Ishikawa (cell line): ENCODE results near the gene HMGXB3.

Experiments used
- CEBPB ChIP-seq: IDR thresholded peaks from 2 replicates; pipeline ENCODE4 v1.6.1; 2012
- CREB1 ChIP-seq: IDR thresholded peaks from 2 replicates; pipeline ENCODE4 v1.6.1; 2012; ENCODE audit warnings: low read depth
- EGR1 ChIP-seq: IDR thresholded peaks from 2 replicates; pipeline ENCODE4 v1.6.1; 2012
- EP300 ChIP-seq: IDR thresholded peaks from 2 replicates; pipeline ENCODE4 v1.6.1; 2012; ENCODE audit warnings: borderline replicate concordance
- FOXM1 ChIP-seq: IDR thresholded peaks from 2 replicates; pipeline ENCODE4 v1.6.1; 2012; ENCODE audit warnings: low read depth, borderline replicate concordance
- NFIC ChIP-seq: IDR thresholded peaks from 2 replicates; pipeline ENCODE4 v1.6.1; 2012
- RAD21 ChIP-seq: IDR thresholded peaks from 2 replicates; pipeline ENCODE4 v1.6.1; 2012; ENCODE audit warnings: low read depth
- TAF1 ChIP-seq: IDR thresholded peaks from 2 replicates; pipeline ENCODE4 v1.6.1; 2012; ENCODE audit warnings: low read depth, mild to moderate bottlenecking
- TCF12 ChIP-seq: IDR thresholded peaks from 2 replicates; pipeline ENCODE4 v1.6.1; 2012; ENCODE audit warnings: low read depth
- TEAD4 ChIP-seq: IDR thresholded peaks from 2 replicates; pipeline ENCODE4 v1.6.1; 2012
- YY1 ChIP-seq: IDR thresholded peaks from 2 replicates; pipeline ENCODE4 v1.6.1; 2012; ENCODE audit warnings: low read depth
- ZBTB7A ChIP-seq: IDR thresholded peaks from 2 replicates; pipeline ENCODE4 v1.6.1; 2012; ENCODE audit warnings: low read depth
- TF ChIP-seq, protein P1 (sequence below): IDR thresholded peaks from 2 replicates; pipeline ENCODE4 v1.6.1; 2012
- TF ChIP-seq, protein P2 (sequence below): IDR thresholded peaks from 2 replicates; pipeline ENCODE4 v1.6.1; 2012
- TF ChIP-seq, protein P3 (sequence below): IDR thresholded peaks from 2 replicates; pipeline ENCODE4 v1.6.1; 2012; ENCODE audit warnings: low read depth, mild to moderate bottlenecking

HMGXB3 gene

DNA sequence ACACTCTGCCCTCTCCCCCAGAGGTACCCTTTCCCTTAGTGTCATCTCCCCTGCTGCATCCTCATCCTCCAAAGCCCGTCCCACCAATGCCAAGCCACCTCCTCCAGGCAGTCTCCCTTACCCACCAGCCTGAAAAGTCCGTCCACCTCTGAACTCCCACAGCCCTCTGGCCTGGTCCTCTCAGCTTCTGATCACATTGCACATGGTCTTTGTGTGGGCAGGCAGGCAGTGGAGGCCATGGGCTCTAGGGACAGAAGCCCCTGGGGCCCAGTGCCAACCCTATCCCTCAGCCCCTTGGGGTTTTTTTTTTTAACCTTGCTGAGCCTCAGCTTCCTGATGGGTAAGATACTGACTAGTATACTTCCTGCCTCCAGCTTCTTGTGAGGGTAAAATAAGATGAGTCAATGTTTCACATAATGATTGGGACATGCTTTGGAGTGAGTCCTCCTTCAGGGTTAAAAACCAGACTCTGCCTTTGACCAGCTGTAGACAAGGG is 66.4 kb downstream of the HMGXB3 start:
- no peak for TF ChIP-seq FOXM1
- no peak for TF ChIP-seq TAF1
- no peak for TF ChIP-seq YY1
- no peak for TF ChIP-seq CEBPB
- TF ChIP-seq, protein P1, sequence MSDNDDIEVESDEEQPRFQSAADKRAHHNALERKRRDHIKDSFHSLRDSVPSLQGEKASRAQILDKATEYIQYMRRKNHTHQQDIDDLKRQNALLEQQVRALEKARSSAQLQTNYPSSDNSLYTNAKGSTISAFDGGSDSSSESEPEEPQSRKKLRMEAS: no peak
- TF ChIP-seq ZBTB7A: no peak
- no peak for TF ChIP-seq TCF12
- no peak for TF ChIP-seq TEAD4
- no peak for TF ChIP-seq EGR1
- TF ChIP-seq, protein P2, sequence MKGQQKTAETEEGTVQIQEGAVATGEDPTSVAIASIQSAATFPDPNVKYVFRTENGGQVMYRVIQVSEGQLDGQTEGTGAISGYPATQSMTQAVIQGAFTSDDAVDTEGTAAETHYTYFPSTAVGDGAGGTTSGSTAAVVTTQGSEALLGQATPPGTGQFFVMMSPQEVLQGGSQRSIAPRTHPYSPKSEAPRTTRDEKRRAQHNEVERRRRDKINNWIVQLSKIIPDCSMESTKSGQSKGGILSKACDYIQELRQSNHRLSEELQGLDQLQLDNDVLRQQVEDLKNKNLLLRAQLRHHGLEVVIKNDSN: no peak
- no peak for TF ChIP-seq RAD21
- no peak for TF ChIP-seq NFIC
- TF ChIP-seq, protein P3, sequence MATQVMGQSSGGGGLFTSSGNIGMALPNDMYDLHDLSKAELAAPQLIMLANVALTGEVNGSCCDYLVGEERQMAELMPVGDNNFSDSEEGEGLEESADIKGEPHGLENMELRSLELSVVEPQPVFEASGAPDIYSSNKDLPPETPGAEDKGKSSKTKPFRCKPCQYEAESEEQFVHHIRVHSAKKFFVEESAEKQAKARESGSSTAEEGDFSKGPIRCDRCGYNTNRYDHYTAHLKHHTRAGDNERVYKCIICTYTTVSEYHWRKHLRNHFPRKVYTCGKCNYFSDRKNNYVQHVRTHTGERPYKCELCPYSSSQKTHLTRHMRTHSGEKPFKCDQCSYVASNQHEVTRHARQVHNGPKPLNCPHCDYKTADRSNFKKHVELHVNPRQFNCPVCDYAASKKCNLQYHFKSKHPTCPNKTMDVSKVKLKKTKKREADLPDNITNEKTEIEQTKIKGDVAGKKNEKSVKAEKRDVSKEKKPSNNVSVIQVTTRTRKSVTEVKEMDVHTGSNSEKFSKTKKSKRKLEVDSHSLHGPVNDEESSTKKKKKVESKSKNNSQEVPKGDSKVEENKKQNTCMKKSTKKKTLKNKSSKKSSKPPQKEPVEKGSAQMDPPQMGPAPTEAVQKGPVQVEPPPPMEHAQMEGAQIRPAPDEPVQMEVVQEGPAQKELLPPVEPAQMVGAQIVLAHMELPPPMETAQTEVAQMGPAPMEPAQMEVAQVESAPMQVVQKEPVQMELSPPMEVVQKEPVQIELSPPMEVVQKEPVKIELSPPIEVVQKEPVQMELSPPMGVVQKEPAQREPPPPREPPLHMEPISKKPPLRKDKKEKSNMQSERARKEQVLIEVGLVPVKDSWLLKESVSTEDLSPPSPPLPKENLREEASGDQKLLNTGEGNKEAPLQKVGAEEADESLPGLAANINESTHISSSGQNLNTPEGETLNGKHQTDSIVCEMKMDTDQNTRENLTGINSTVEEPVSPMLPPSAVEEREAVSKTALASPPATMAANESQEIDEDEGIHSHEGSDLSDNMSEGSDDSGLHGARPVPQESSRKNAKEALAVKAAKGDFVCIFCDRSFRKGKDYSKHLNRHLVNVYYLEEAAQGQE: no peak
- TF ChIP-seq CREB1: no peak

DNA sequence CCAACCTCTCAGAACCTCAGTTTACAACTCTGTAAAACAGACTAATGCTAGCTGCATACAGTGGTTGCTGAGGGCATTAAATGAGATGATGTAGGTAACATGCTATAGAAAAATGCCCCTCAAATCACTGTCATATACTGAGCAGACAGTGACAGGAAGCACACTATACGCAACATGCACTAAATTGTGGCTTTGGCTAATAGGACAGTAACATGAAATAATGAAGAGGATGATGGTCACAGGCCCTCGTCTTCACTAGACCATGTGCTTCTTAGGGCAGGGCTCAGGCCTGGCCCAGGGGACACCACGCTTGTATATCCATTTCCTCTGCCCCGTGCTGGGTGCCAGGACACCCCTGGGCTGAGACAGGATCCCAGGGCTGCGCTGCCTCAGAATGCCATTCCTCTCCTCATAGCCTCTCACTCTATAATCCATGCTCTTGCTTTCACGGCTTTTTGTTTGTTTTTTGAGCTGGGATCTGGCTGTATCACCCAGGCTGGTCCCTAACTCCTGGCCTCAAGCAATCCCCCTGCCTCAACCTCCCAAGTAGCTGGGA is 66.9 kb downstream of the HMGXB3 start:
- no peak for TF ChIP-seq YY1
- TF ChIP-seq, protein P1: no peak
- no peak for TF ChIP-seq TAF1
- TF ChIP-seq RAD21: no peak

DNA sequence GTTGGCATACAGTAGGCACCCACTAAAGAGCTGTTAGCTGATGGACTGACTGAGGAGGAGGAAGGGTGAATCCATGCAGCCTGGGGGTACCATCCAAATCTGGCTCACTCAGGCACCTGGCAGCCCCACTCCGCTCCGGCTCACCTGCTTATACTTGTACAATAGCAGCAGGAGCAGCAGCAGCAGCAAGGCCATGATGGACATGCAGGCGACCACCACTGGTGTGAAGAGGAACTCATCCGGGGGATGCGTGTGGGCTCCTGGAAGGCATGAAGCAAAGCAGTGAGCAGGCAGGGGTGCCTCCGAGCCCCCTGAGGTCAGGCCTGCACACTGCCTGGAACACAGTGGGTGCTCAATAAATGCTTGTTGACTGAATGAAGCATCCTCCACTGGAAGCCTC is 67.5 kb downstream of the HMGXB3 start:
- TF ChIP-seq, protein P3: no peak
- TF ChIP-seq RAD21 (no peak), NFIC (no peak), CREB1 (no peak), ZBTB7A (no peak), EP300 (no peak)
- TF ChIP-seq, protein P2: no peak

DNA sequence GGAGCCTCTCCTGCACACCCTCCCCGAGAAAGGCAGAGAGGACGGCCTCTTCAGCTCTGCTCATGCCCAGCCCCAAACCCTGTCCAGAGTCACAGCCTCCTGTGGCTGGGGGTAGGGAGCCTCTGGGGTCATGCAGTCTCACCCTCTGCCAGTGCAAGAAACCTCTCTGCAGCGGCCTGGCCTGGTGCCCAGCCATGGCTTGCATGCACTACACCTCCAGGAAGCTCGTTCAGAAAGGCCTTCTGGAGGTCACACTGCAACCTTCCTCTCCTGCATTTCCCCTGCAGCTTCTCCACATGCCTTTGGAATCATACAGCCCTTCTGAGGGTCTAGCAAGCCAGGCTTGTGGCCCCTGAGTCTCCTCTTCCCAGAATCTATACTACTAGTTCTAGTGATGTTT is 67.9 kb downstream of the HMGXB3 start:
- TF ChIP-seq TCF12 (no peak), TAF1 (no peak), ZBTB7A (no peak), YY1 (no peak), EGR1 (no peak), FOXM1 (no peak), TEAD4 (no peak), CREB1 (no peak), EP300 (no peak), NFIC (no peak), CEBPB (no peak), RAD21 (no peak)
- TF ChIP-seq, protein P1: no peak
- TF ChIP-seq, protein P2: no peak
- TF ChIP-seq, protein P3: no peak
